CD4-positive, alpha-beta T cell (primary cell): ENCODE results near the gene VGLL4. TPM values are rescaled to one million over a fixed set of nuclear protein-coding genes. Genes with fewer than 3 reads are reported as not detected.

Source experiments
- ATAC-seq: fragments of 200-7000 bp; cut with Tn5 transposase; one replicate; pipeline ENCODE4 v1.10.0; 2022; ENCODE audit warnings: mild to moderate bottlenecking; ENCODE audit not compliant: poor library complexity
- CTCF ChIA-PET: fragments of 350-600 bp; sonication (Branson Sonifier 250); formaldehyde crosslinking; loops from one replicate; lab custom pipeline; 2021; ENCODE audit warnings: antibody characterized with exemption, inconsistent platforms; lab: Charles Lee
- POLR2A ChIA-PET: fragments of 350-600 bp; sonication (Branson Sonifier 250); formaldehyde crosslinking; loops from one replicate; lab custom pipeline; 2021; ENCODE audit warnings: antibody characterized with exemption, inconsistent platforms; lab: Charles Lee
- DNase-seq, 14 experiments: peaks; one replicate each; pipeline ENCODE4 v3.0.0-alpha.2; 2013 to 2020; ENCODE audit warnings: mixed read lengths in 2 of 14
- H3K27ac ChIP-seq, 2 donors: one replicate each; pipeline versions ENCODE4 v1.5.1 to v1.7.0; 2013; ENCODE audit warnings: low read length in 2 of 2, low read depth in 1 of 2, mild to moderate bottlenecking in 1 of 2
- H3K27me3 ChIP-seq, 2 experiments: 1 replicate in 1 of 2; 2 replicates in 1 of 2; pipeline versions ENCODE4 v1.6.1 to v1.7.0; 2013; ENCODE audit warnings: low read length in 2 of 2, control low read depth in 1 of 2, mild to moderate bottlenecking in 1 of 2, moderate library complexity in 1 of 2; ENCODE audit not compliant: insufficient read depth in 2 of 2, control insufficient read depth in 1 of 2
- H3K36me3 ChIP-seq: one replicate; pipeline ENCODE4 v1.6.1; 2013; ENCODE audit warnings: low read length, control low read depth; ENCODE audit not compliant: insufficient read depth
- H3K4me1 ChIP-seq: one replicate; pipeline ENCODE4 v1.6.1; 2013; ENCODE audit warnings: low read length, control low read depth; ENCODE audit not compliant: insufficient read depth
- H3K4me3 ChIP-seq: one replicate; pipeline ENCODE4 v1.5.1; 2013; ENCODE audit warnings: mild to moderate bottlenecking, low read length, moderate library complexity
- H3K9me3 ChIP-seq, 2 experiments: 1 replicate in 1 of 2; 2 replicates in 1 of 2; pipeline versions ENCODE4 v1.6.1 to v1.7.0; 2013; ENCODE audit warnings: low read length in 2 of 2, mild to moderate bottlenecking in 2 of 2, control low read depth in 1 of 2, moderate library complexity in 1 of 2; ENCODE audit not compliant: control insufficient read depth in 1 of 2, insufficient read depth in 1 of 2
- H3K27ac Mint-ChIP-seq: one replicate; pipeline ENCODE4 v1.8.0; 2020; ENCODE audit warnings: mixed read lengths
- H3K27me3 Mint-ChIP-seq: one replicate; pipeline ENCODE4 v1.8.0; 2021; ENCODE audit warnings: mixed read lengths
- H3K36me3 Mint-ChIP-seq: one replicate; pipeline ENCODE4 v1.8.0; 2021; ENCODE audit warnings: low read depth, mixed read lengths
- H3K4me1 Mint-ChIP-seq: one replicate; pipeline ENCODE4 v1.8.0; 2021; ENCODE audit warnings: low read depth, mixed read lengths
- H3K4me3 Mint-ChIP-seq: one replicate; pipeline ENCODE4 v1.8.0; 2020; ENCODE audit warnings: mild to moderate bottlenecking, mixed read lengths
- H3K9me3 Mint-ChIP-seq: one replicate; pipeline ENCODE4 v1.8.0; 2020; ENCODE audit warnings: mixed read lengths
- intact Hi-C, 2 experiments: fragments of 100-400 bp; cut with DNase I in 1 of 2; cut with micrococcal nuclease in 1 of 2; formaldehyde crosslinking; loops; one replicate each; pipeline versions ENCODE4 v1.15.1 to v1.9.0; 2023 to 2025; cut with DNase I, micrococcal nuclease
- total RNA-seq, 174 experiments: library from RNA in 2 of 174; stranded (reverse) in 2 of 174; gene quantifications; one replicate each; pipeline ENCODE4 v1.2.3 and lab custom pipeline; 2021 to 2026
- TF ChIP-seq, protein P1 (sequence below): fragments of 200-600 bp; IDR thresholded peaks from one replicate; pipeline ENCODE4 v1.8.0; 2022; ENCODE audit warnings: antibody characterized with exemption, mild to moderate bottlenecking

Gene VGLL4
- total RNA-seq, 2 experiments from 2014 or later: 10.5 to 11.3 TPM

DNA sequence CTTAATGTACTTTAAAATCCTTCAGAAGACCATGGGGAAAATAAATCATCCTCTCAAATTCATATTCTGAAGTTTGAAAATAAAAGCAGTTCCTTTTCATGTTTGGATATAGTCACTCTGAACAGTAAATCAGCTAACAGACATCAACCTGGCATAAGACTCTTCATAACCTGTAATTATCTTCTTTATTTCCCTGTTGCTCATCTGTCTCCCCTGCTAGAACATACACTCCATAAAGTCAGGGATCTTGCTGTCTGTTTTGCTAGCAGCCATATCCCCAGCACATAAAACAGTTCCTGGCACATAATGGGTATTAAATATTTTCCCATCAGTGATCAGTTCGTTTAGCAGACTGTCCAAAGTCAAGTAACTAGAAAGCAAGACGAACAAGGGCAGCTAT is 11.2 kb downstream of the VGLL4 start:
- ATAC-seq (no peak), DNase-seq (no peak)
- TF ChIP-seq, protein P1, sequence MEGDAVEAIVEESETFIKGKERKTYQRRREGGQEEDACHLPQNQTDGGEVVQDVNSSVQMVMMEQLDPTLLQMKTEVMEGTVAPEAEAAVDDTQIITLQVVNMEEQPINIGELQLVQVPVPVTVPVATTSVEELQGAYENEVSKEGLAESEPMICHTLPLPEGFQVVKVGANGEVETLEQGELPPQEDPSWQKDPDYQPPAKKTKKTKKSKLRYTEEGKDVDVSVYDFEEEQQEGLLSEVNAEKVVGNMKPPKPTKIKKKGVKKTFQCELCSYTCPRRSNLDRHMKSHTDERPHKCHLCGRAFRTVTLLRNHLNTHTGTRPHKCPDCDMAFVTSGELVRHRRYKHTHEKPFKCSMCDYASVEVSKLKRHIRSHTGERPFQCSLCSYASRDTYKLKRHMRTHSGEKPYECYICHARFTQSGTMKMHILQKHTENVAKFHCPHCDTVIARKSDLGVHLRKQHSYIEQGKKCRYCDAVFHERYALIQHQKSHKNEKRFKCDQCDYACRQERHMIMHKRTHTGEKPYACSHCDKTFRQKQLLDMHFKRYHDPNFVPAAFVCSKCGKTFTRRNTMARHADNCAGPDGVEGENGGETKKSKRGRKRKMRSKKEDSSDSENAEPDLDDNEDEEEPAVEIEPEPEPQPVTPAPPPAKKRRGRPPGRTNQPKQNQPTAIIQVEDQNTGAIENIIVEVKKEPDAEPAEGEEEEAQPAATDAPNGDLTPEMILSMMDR: no peak
- no peak overlapping the region for H3K27ac ChIP-seq
- H3K27me3 ChIP-seq: no peaks in the 10 kb centered on the region
- peak overlapping the region; percentile 23 for H3K4me3 Mint-ChIP-seq
- no peaks in the 10 kb centered on the region for H3K36me3 ChIP-seq
- H3K27ac Mint-ChIP-seq: peak overlapping the region; percentile 81
- no peaks in the 10 kb centered on the region for H3K9me3 Mint-ChIP-seq
- ChIA-PET POLR2A (no interaction called here), CTCF (interaction anchor here (1.1 kb wide), 1 partner anchor 8 kb away, joined by 3 read pairs; no protein-coding TSS in a partner anchor)
- no peaks in the 10 kb centered on the region for H3K27me3 Mint-ChIP-seq
- no peaks in the 10 kb centered on the region for H3K36me3 Mint-ChIP-seq
- no peaks in the 10 kb centered on the region for H3K9me3 ChIP-seq
- H3K4me1 ChIP-seq: peaks cover 25% of the 10 kb centered on the region
- intact Hi-C loops: no loop called here
- H3K4me1 Mint-ChIP-seq: peaks cover 79% of the 10 kb centered on the region
- H3K4me3 ChIP-seq: no peak overlapping the region

DNA sequence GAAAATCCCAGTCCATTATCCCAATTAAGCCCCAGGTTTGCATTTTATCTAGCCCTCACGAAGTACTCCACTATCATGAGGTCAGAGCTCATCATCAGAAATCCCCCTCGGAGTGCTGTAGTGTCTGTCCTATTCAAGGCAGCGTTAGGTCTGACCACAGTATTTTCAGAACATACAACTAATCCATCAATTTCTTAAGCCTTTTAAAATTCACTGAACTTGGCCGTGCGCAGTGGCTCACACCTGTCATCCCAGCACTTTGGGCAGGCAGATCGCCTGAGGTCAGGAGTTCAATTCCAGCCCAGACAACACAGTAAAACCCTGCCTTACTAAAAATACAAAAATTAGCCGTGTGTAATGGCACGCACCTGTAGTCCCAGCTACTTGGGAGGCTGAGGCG is 11.9 kb downstream of the VGLL4 start:
- TF ChIP-seq, protein P1: no peak
- Mint-ChIP-seq H3K36me3 (no peaks in the 10 kb centered on the region), H3K4me1 (peaks cover 77% of the 10 kb centered on the region), H3K9me3 (no peaks in the 10 kb centered on the region), H3K4me3 (no peak overlapping the region), H3K27ac (peak overlapping the region; percentile 34), H3K27me3 (no peaks in the 10 kb centered on the region)
- ChIA-PET POLR2A (interaction anchor here (1.2 kb wide), 1 partner anchor 8 kb away, joined by 5 read pairs; no protein-coding TSS in a partner anchor), CTCF (interaction anchor here (1.1 kb wide), 1 partner anchor 9 kb away, joined by 3 read pairs; no protein-coding TSS in a partner anchor)
- Histone ChIP-seq H3K27ac (no peak overlapping the region), H3K36me3 (no peaks in the 10 kb centered on the region), H3K4me1 (peaks cover 25% of the 10 kb centered on the region), H3K9me3 (no peaks in the 10 kb centered on the region), H3K4me3 (no peak overlapping the region), H3K27me3 (no peaks in the 10 kb centered on the region)
- intact Hi-C loops: no loop called here
- no peak for ATAC-seq
- no peak for DNase-seq

GRCh38 chr3:11629716-11630115 is 14.0 kb downstream of the VGLL4 start:
- Mint-ChIP-seq H3K4me3 (no peak overlapping the region), H3K4me1 (peaks cover 77% of the 10 kb centered on the region), H3K27ac (no peak overlapping the region), H3K36me3 (no peaks in the 10 kb centered on the region), H3K9me3 (no peaks in the 10 kb centered on the region), H3K27me3 (no peaks in the 10 kb centered on the region)
- ATAC-seq (no peak), DNase-seq (no peak)
- H3K36me3 ChIP-seq: no peaks in the 10 kb centered on the region
- no peak overlapping the region for H3K27ac ChIP-seq
- intact Hi-C loops: no loop called here
- CTCF ChIA-PET: no interaction called here
- no peaks in the 10 kb centered on the region for H3K27me3 ChIP-seq
- H3K4me3 ChIP-seq: no peak overlapping the region
- peaks cover 35% of the 10 kb centered on the region for H3K4me1 ChIP-seq
- no peaks in the 10 kb centered on the region for H3K9me3 ChIP-seq
- TF ChIP-seq, protein P1: no peak
- POLR2A ChIA-PET: interaction anchor here (0.6 kb wide), 1 partner anchor 238 kb away, joined by 3 read pairs; no protein-coding TSS in a partner anchor
